Liver (tissue), 9 donors: Measurements from ENCODE around the gene CUX1. TPM values are rescaled to one million over a fixed set of nuclear protein-coding genes. Genes with fewer than 3 reads are reported as not detected.

Source experiments
- DNase-seq: peaks from one replicate; pipeline ENCODE4 v3.0.0-alpha.2; 2017; ENCODE audit warnings: low spot score
- H3K27ac ChIP-seq, 2 donors: one replicate each; pipeline ENCODE4 v1.7.0; 2013; ENCODE audit warnings: inconsistent platforms in 2 of 2, low read length in 2 of 2, control low read depth in 1 of 2, low read depth in 1 of 2, mild to moderate bottlenecking in 1 of 2
- H3K27me3 ChIP-seq, 4 donors: one replicate each; pipeline versions ENCODE4 v1.6.1 to v1.7.0; 2013; ENCODE audit warnings: low read length in 3 of 4, inconsistent platforms in 1 of 4, mild to moderate bottlenecking in 1 of 4, moderate library complexity in 1 of 4; ENCODE audit not compliant: control insufficient read depth in 4 of 4, insufficient read depth in 4 of 4
- H3K36me3 ChIP-seq, 4 donors: one replicate each; pipeline versions ENCODE4 v1.6.1 to v1.7.0; 2013; ENCODE audit warnings: low read length in 3 of 4, mild to moderate bottlenecking in 3 of 4, low read depth in 1 of 4, moderate library complexity in 1 of 4; ENCODE audit not compliant: control insufficient read depth in 4 of 4, insufficient read depth in 3 of 4
- H3K4me1 ChIP-seq, 4 donors: one replicate each; pipeline versions ENCODE4 v1.6.1 to v1.7.0; 2013; ENCODE audit warnings: low read length in 3 of 4, mild to moderate bottlenecking in 3 of 4, moderate library complexity in 1 of 4; ENCODE audit not compliant: control insufficient read depth in 4 of 4, insufficient read depth in 4 of 4
- H3K4me3 ChIP-seq, 3 donors: one replicate each; pipeline versions ENCODE4 v1.6.1 to v1.7.0; 2013; ENCODE audit warnings: low read length in 3 of 3, control low read depth in 1 of 3, low read depth in 1 of 3, mild to moderate bottlenecking in 1 of 3
- H3K9ac ChIP-seq, 2 donors: one replicate each; pipeline ENCODE4 v1.7.0; 2013; ENCODE audit warnings: low read length in 2 of 2, mild to moderate bottlenecking in 2 of 2, moderate library complexity in 2 of 2, control low read depth in 1 of 2, low read depth in 1 of 2
- H3K9me3 ChIP-seq, 4 donors: one replicate each; pipeline versions ENCODE4 v1.6.1 to v1.7.0; 2013; ENCODE audit warnings: low read length in 3 of 4; ENCODE audit not compliant: control insufficient read depth in 4 of 4
- FOXA1 ChIP-seq: IDR thresholded peaks from 2 replicates; pipeline ENCODE4 v1.6.1; 2016; ENCODE audit warnings: antibody characterized with exemption
- FOXA2 ChIP-seq: IDR thresholded peaks from 2 replicates; pipeline ENCODE4 v1.6.1; 2016; ENCODE audit warnings: antibody characterized with exemption
- GABPA ChIP-seq, 2 donors: IDR thresholded peaks in 1 of 2; conservative IDR thresholded peaks in 1 of 2; 2 replicates each; pipeline ENCODE4 v1.6.1; 2016; ENCODE audit warnings: antibody characterized with exemption in 2 of 2, mild to moderate bottlenecking in 1 of 2, moderate library complexity in 1 of 2
- HNF4A ChIP-seq, 2 donors: conservative IDR thresholded peaks; 2 replicates each; pipeline ENCODE4 v1.6.1; 2016; ENCODE audit warnings: antibody characterized with exemption in 2 of 2, mild to moderate bottlenecking in 2 of 2
- HNF4G ChIP-seq: IDR thresholded peaks from 2 replicates; pipeline ENCODE4 v1.6.1; 2016; ENCODE audit warnings: antibody characterized with exemption
- JUND ChIP-seq, 2 donors: IDR thresholded peaks; 2 replicates each; pipeline ENCODE4 v1.6.1; 2016; ENCODE audit warnings: antibody characterized with exemption in 2 of 2
- NR2F2 ChIP-seq: IDR thresholded peaks from 2 replicates; pipeline ENCODE4 v1.6.1; 2016; ENCODE audit warnings: antibody characterized with exemption
- RAD21 ChIP-seq, 2 donors: IDR thresholded peaks; 2 replicates each; pipeline ENCODE4 v1.6.1; 2016; ENCODE audit warnings: antibody characterized with exemption in 2 of 2, mild to moderate bottlenecking in 2 of 2
- RXRA ChIP-seq, 2 donors: IDR thresholded peaks; 2 replicates each; pipeline ENCODE4 v1.6.1; 2017 to 2018; ENCODE audit warnings: antibody characterized with exemption in 2 of 2, mild to moderate bottlenecking in 1 of 2
- TAF1 ChIP-seq: conservative IDR thresholded peaks from 2 replicates; pipeline ENCODE4 v1.6.1; 2016; ENCODE audit warnings: antibody characterized with exemption, mild to moderate bottlenecking
- YY1 ChIP-seq: IDR thresholded peaks from 2 replicates; pipeline ENCODE4 v1.6.1; 2016; ENCODE audit warnings: antibody characterized with exemption, mild to moderate bottlenecking
- WGBS: extraction: QIAGEN DNeasy Blood & Tissue Kit; methylation state at CpG from one replicate; pipeline ENCODE4 v1.1.7; 2013; 5-methylcytosine and 5-hydroxymethylcytosine counted together
- polyA plus RNA-seq, 2 donors: library from polyadenylated mRNA; stranded (reverse) in 1 of 2; unstranded in 1 of 2; fragments of 200-250 nt in 1 of 2; fragments of >200 nt in 1 of 2; fragmentation: Nextera tagmentation in 1 of 2; extraction: Ambion mirVana in 1 of 2; gene quantifications; one replicate each; pipeline versions ENCODE4 v1.2.1 to v1.2.3, GENCODE V29; 2013 to 2015
- total RNA-seq, 2 donors: library from RNA; depleted of rRNA; stranded (reverse); fragments of >200 nt; gene quantifications; one replicate each; pipeline ENCODE4 v1.2.3, GENCODE V29; 2014
- TF ChIP-seq, protein P1 (sequence below): IDR thresholded peaks from 2 replicates; pipeline ENCODE4 v1.6.1; 2016; ENCODE audit warnings: antibody characterized with exemption, mild to moderate bottlenecking
- TF ChIP-seq, protein P2 (sequence below): IDR thresholded peaks from 2 replicates; pipeline ENCODE4 v1.6.1; 2016; ENCODE audit warnings: antibody characterized with exemption
- TF ChIP-seq, protein P3 (sequence below): fragments of 150-350 bp; IDR thresholded peaks from 2 replicates; pipeline ENCODE4 v1.5.1; 2017; ENCODE audit warnings: improper control_type of control experiment, low read depth, low read length; ENCODE audit not compliant: missing input control
- TF ChIP-seq, protein P4 (sequence below): IDR thresholded peaks from 2 replicates; pipeline ENCODE4 v1.6.1; 2016; ENCODE audit warnings: antibody characterized with exemption
- TF ChIP-seq, protein P5 (sequence below): IDR thresholded peaks from 2 replicates; pipeline ENCODE4 v1.6.1; 2016; ENCODE audit warnings: antibody characterized with exemption
- donor health status: healthy.
- donor health status: healthy.
- donor health status: healthy.
- donor health status: healthy.
- donor health status: healthy.

CUX1 gene
- total and polyA plus RNA-seq, 4 donors, result 18.6 to 40.6 (median 21.4) TPM

DNA sequence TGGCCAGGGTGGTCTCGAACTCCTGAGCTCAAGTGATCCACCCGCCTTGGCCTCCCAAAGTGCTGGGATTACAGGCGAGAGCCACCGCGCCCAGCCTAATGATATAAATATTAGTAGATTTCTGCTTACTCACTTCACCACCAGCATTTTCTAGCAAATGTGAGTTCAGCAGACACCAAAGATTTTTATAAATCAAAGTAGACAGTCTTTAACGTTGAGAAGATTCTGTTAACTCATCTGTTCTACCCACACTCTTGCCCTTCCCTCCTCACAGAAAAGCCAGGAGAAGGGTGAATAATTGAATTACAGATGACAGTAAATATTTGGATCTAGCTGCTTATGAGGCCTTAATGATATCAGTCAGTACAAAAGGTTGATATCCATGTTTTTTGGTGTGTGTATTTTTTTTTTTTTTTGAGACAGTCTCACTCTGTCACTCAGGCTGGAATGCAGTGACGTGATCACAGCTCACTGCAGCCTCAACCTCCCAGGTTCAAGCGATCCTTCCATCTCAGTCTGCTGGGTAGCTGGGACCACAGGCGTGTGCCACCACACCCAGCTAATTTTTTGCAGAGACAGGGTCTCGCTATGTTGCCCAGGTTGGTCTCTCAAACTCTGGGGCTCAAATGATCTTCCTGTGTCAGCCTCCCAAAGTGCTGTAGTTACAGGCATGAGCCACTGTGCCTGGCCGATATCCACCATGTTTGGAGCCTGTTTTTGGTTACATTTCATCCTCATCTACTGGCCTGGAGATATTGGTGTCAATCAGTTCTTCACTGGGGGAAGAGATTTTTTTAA, 120.5 kb downstream of the CUX1 start:
- Histone ChIP-seq H3K27me3 (no peaks in the 10 kb centered on the region), H3K4me1 (peaks cover 14 to 58% (median 41%) of the 10 kb centered on the region in 4 donors), H3K36me3 (no peaks in the 10 kb centered on the region), H3K4me3 (no peak overlapping the region), H3K27ac (no peak overlapping the region), H3K9me3 (no peaks in the 10 kb centered on the region), H3K9ac (no peak overlapping the region)
- no peak for DNase-seq
- no peak for TF ChIP-seq GABPA (IDR thresholded peaks at IDR 0.05 in 1 of 2, conservative IDR thresholded peaks at IDR 0.05 in 1 of 2)
- no peak for TF ChIP-seq RXRA (IDR thresholded peaks at IDR 0.05)
- TF ChIP-seq FOXA2, result no peak
- TF ChIP-seq, protein P1, sequence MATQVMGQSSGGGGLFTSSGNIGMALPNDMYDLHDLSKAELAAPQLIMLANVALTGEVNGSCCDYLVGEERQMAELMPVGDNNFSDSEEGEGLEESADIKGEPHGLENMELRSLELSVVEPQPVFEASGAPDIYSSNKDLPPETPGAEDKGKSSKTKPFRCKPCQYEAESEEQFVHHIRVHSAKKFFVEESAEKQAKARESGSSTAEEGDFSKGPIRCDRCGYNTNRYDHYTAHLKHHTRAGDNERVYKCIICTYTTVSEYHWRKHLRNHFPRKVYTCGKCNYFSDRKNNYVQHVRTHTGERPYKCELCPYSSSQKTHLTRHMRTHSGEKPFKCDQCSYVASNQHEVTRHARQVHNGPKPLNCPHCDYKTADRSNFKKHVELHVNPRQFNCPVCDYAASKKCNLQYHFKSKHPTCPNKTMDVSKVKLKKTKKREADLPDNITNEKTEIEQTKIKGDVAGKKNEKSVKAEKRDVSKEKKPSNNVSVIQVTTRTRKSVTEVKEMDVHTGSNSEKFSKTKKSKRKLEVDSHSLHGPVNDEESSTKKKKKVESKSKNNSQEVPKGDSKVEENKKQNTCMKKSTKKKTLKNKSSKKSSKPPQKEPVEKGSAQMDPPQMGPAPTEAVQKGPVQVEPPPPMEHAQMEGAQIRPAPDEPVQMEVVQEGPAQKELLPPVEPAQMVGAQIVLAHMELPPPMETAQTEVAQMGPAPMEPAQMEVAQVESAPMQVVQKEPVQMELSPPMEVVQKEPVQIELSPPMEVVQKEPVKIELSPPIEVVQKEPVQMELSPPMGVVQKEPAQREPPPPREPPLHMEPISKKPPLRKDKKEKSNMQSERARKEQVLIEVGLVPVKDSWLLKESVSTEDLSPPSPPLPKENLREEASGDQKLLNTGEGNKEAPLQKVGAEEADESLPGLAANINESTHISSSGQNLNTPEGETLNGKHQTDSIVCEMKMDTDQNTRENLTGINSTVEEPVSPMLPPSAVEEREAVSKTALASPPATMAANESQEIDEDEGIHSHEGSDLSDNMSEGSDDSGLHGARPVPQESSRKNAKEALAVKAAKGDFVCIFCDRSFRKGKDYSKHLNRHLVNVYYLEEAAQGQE, result no peak
- TF ChIP-seq RAD21 (IDR thresholded peaks at IDR 0.05), result no peak
- TF ChIP-seq, protein P2, sequence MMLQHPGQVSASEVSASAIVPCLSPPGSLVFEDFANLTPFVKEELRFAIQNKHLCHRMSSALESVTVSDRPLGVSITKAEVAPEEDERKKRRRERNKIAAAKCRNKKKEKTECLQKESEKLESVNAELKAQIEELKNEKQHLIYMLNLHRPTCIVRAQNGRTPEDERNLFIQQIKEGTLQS, result no peak
- TF ChIP-seq, protein P3, sequence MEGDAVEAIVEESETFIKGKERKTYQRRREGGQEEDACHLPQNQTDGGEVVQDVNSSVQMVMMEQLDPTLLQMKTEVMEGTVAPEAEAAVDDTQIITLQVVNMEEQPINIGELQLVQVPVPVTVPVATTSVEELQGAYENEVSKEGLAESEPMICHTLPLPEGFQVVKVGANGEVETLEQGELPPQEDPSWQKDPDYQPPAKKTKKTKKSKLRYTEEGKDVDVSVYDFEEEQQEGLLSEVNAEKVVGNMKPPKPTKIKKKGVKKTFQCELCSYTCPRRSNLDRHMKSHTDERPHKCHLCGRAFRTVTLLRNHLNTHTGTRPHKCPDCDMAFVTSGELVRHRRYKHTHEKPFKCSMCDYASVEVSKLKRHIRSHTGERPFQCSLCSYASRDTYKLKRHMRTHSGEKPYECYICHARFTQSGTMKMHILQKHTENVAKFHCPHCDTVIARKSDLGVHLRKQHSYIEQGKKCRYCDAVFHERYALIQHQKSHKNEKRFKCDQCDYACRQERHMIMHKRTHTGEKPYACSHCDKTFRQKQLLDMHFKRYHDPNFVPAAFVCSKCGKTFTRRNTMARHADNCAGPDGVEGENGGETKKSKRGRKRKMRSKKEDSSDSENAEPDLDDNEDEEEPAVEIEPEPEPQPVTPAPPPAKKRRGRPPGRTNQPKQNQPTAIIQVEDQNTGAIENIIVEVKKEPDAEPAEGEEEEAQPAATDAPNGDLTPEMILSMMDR, result no peak
- TF ChIP-seq HNF4G, result no peak
- no peak for TF ChIP-seq TAF1
- 97% methylated on average over 11 of the region's 11 CpGs for WGBS

DNA sequence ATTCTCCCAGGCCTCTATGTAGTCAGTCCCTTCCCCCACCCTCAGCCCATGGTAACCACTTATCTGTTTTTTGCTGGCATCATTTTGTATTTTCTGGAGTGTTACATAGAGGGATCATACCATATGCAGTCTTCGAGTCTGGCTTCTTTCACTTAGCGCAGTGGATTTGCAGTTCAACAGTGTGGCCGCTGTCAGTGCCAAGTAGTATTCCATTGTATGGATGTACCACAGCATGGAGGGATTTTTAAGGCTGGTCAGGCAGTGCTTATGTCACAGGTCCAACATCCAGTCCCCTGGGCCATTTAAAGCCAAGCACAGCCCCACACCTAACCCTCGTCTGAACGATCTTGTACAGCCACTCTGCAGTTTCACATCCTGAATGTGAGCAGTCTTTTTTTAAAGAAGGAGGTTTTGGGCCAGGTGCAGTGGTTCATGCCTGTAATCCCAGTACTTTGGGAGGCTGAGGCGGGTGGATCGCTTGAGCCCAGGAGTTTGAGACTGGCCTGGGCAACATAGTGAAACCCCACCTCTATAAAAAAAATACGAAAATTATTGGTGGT, 121.8 kb downstream of the CUX1 start:
- H3K9me3 ChIP-seq, result no peaks in the 10 kb centered on the region
- WGBS, result 95% methylated on average over 8 of the region's 8 CpGs
- H3K4me3 ChIP-seq, result no peak overlapping the region
- no peak for DNase-seq
- H3K27me3 ChIP-seq, result no peaks in the 10 kb centered on the region
- H3K36me3 ChIP-seq, result no peaks in the 10 kb centered on the region
- peaks cover 14 to 53% (median 39%) of the 10 kb centered on the region in 4 donors for H3K4me1 ChIP-seq
- H3K27ac ChIP-seq, result no peak overlapping the region
- H3K9ac ChIP-seq, result no peak overlapping the region
- no peak for TF ChIP-seq YY1
- TF ChIP-seq, protein P4, sequence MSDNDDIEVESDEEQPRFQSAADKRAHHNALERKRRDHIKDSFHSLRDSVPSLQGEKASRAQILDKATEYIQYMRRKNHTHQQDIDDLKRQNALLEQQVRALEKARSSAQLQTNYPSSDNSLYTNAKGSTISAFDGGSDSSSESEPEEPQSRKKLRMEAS, result no peak
- TF ChIP-seq, protein P2, result no peak
- TF ChIP-seq FOXA1, result no peak
- no peak for TF ChIP-seq JUND (IDR thresholded peaks at IDR 0.05)
- TF ChIP-seq, protein P5, sequence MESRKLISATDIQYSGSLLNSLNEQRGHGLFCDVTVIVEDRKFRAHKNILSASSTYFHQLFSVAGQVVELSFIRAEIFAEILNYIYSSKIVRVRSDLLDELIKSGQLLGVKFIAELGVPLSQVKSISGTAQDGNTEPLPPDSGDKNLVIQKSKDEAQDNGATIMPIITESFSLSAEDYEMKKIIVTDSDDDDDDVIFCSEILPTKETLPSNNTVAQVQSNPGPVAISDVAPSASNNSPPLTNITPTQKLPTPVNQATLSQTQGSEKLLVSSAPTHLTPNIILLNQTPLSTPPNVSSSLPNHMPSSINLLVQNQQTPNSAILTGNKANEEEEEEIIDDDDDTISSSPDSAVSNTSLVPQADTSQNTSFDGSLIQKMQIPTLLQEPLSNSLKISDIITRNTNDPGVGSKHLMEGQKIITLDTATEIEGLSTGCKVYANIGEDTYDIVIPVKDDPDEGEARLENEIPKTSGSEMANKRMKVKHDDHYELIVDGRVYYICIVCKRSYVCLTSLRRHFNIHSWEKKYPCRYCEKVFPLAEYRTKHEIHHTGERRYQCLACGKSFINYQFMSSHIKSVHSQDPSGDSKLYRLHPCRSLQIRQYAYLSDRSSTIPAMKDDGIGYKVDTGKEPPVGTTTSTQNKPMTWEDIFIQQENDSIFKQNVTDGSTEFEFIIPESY, result no peak
- no peak for TF ChIP-seq TAF1
- TF ChIP-seq NR2F2, result no peak
- TF ChIP-seq HNF4G, result no peak
- no peak for TF ChIP-seq RAD21 (IDR thresholded peaks at IDR 0.05)
- no peak for TF ChIP-seq HNF4A (conservative IDR thresholded peaks at IDR 0.05)
